Mucosa of descending colon (tissue), 3 donors: ENCODE results near the gene VAPB. TPM values are rescaled to one million over a fixed set of nuclear protein-coding genes. Genes with fewer than 3 reads are reported as not detected.

Source experiments
- ATAC-seq: fragments of 200-7000 bp; cut with Tn5 transposase; one replicate; pipeline ENCODE4 v1.9.1; 2020; ENCODE audit warnings: mild to moderate bottlenecking, moderate library complexity
- DNase-seq, 3 donors: peaks; one replicate each; pipeline ENCODE4 v3.0.0-alpha.2; 2020
- H3K36me3 ChIP-seq: fragments of 200-600 bp; one replicate; pipeline ENCODE4 v1.8.0; 2021; ENCODE audit warnings: low read depth, mild to moderate bottlenecking
- H3K4me1 ChIP-seq: fragments of 200-600 bp; one replicate; pipeline ENCODE4 v1.8.0; 2021; ENCODE audit warnings: low read depth, mild to moderate bottlenecking
- H3K4me3 ChIP-seq: fragments of 200-600 bp; one replicate; pipeline ENCODE4 v1.8.0; 2021; ENCODE audit warnings: mild to moderate bottlenecking
- H3K9me3 ChIP-seq: fragments of 200-600 bp; one replicate; pipeline ENCODE4 v1.8.0; 2021; ENCODE audit warnings: mild to moderate bottlenecking
- CTCF ChIP-seq: fragments of 200-600 bp; IDR thresholded peaks from one replicate; pipeline ENCODE4 v1.8.0; 2022; ENCODE audit warnings: antibody characterized with exemption, mild to moderate bottlenecking
- intact Hi-C, 2 donors: fragments of 100-400 bp; cut with DNase I in 1 of 2; cut with micrococcal nuclease in 1 of 2; formaldehyde crosslinking; loops; one replicate each; pipeline versions ENCODE4 v1.11.0 to v1.11.1; 2022; cut with DNase I, micrococcal nuclease
- total RNA-seq, 3 donors: library from RNA; stranded (reverse); fragmentation: NEBNext Ultra II Directional in 2 of 3; extraction: Animal tissue kit (Norgen Biotek cat#: 25700) in 2 of 3; gene quantifications; one replicate each; pipeline versions ENCODE4 v1.2.1 to v1.2.4, GENCODE V29; 2021 to 2023
- donor health status: DM: no; HTN: no; CAD: no; lungs with moderate emphysema.
- donor health status: DM: no; HTN: no; CAD: no.
- donor health status: DM: no; HTN: yes; CAD: no.

The VAPB gene
- total RNA-seq, 3 donors from 2014 or later, result 52.5 to 74.6 (median 58.8) TPM

GRCh38 chr20:58485393-58485792, 96.4 kb downstream of the VAPB start:
- ATAC-seq (no peak), DNase-seq (no peak)
- intact Hi-C loops, result no loop called here
- Histone ChIP-seq H3K36me3 (no peaks in the 10 kb centered on the region), H3K4me1 (peaks cover 2% of the 10 kb centered on the region), H3K9me3 (peaks cover 15% of the 10 kb centered on the region), H3K4me3 (no peak overlapping the region)
- no peak for TF ChIP-seq CTCF

DNA sequence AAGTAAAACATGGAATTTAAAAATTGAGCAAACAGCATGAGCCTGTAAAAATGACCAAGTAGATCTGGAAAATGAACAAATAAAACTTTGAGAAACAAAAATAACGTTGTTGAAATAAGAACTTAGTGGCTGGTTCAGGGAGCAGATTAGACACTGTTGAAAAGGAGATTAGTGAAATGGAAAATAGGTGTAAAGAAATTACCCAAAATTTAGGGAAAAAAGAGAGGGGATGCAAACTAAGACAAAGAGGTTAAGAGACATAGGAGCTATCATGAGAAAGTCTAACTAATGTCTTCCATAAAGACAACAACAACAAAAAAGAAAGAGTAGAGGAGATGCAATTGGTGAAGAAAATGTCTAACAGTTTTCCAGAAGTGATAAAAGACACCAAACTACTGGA, 97.2 kb downstream of the VAPB start:
- H3K36me3 ChIP-seq, result no peaks in the 10 kb centered on the region
- ATAC-seq (no peak), DNase-seq (no peak)
- intact Hi-C loops, result no loop called here
- no peak for TF ChIP-seq CTCF
- peaks cover 2% of the 10 kb centered on the region for H3K4me1 ChIP-seq
- H3K4me3 ChIP-seq, result no peak overlapping the region
- H3K9me3 ChIP-seq, result peaks cover 15% of the 10 kb centered on the region

- Histone ChIP-seq H3K4me3 (no peak overlapping the region), H3K36me3 (no peaks in the 10 kb centered on the region), H3K4me1 (no peaks in the 10 kb centered on the region), H3K9me3 (no peaks in the 10 kb centered on the region)
- TF ChIP-seq CTCF, result no peak
- ATAC-seq, result no peak
- no peak for DNase-seq
- intact Hi-C loops, result no loop called here
Measured at GRCh38 chr20:58492074-58492718, 103.2 kb downstream of the VAPB start.

DNA sequence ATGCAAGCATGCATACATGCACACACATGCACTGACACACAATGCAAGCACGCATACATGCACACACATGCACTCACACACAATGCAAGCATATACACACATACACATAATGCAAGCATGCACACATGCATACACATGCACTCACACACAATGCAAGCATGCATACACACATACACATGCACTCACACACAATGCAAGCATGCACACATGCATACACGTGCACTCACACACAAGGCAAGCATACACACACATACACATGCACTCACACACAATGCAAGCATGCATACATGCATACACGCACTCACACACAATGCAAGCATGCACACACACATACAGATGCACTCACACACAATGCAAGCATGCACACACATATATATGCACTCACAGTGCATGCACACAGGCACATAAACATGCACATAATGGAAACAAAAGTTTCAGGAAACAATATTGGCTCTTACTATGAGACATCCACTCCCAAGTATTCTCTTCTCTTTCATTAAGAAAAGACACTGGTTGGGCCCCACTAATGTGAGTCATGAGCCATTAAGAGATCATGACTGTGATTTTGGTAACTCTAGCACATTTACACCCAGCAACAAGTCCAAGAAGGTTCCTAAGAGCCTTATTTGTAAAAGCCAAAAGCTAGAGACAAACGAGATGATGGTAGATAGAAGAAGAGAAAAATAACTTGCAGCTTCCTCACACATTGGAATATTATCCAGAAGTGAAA, 103.9 kb downstream of the VAPB start:
- Histone ChIP-seq H3K4me1 (no peaks in the 10 kb centered on the region), H3K9me3 (no peaks in the 10 kb centered on the region), H3K36me3 (no peaks in the 10 kb centered on the region), H3K4me3 (no peak overlapping the region)
- ATAC-seq, result no peak
- intact Hi-C loops, result no loop called here
- DNase-seq, result no peak
- TF ChIP-seq CTCF, result no peak

DNA sequence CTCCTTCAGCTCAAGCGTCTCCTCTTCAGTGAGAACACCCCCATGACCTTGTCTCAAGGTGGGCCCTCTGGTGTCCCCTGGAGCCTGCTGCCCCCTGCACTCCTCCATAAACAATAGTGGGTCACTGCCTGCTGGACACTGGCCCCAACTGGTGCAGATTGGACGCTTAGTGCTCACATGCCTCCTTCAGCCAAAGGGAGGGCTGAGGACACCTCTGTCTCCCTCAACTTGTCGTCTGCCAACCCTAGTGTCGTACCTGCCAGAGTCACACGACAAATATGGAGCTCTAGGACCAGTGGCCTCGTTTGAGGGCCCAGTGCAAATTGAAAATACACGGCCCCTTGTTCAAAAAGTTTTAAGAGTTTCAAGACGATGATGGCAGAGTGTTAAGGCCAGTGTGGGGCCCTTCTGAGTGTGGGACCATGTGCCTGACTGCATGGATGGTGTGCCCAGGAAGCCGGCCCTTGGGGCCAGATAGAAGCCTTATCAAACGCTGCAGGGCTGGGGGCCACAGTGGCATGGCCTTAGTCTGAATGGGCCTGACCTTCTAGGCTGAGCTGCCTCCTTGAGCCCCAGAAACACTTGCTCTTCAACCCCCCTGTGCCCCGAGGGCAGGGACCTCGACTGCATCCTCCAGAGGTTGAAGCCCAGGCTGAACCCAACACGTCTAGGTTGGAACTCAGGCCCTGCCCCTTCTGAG, 106.0 kb downstream of the VAPB start:
- no peak overlapping the region for H3K4me3 ChIP-seq
- H3K9me3 ChIP-seq, result no peaks in the 10 kb centered on the region
- TF ChIP-seq CTCF, result no peak
- intact Hi-C loops, result no loop called here
- no peaks in the 10 kb centered on the region for H3K4me1 ChIP-seq
- H3K36me3 ChIP-seq, result no peaks in the 10 kb centered on the region
- DNase-seq, result no peak
- no peak for ATAC-seq
